ENCODE data around the gene VSTM2A. TPM values are rescaled to one million over a fixed set of nuclear protein-coding genes. Genes with fewer than 3 reads are reported as not detected.

Gene VSTM2A
- total RNA-seq, 4 donors from 2014 or later = 0.84 TPM; not detected in 3

- no peak for DNase-seq (ENCODE audit: low spot score in 2 of 2)
- WGBS, 2 donors = 74 to 82% methylated on average over 7 of the region's 7 CpGs
- Histone ChIP-seq H3K9me3 (peaks cover 0 to 2% (median 0%) of the 10 kb centered on the region in 4 donors), H3K27me3 (no peaks in the 10 kb centered on the region), H3K4me1 (no peaks in the 10 kb centered on the region), H3K4me3 (no peak overlapping the region), H3K36me3 (no peaks in the 10 kb centered on the region), H3K27ac (no peak overlapping the region)
- TF ChIP-seq CTCF (IDR thresholded peaks at IDR 0.05) = no peak
These were observed 23.3 kb downstream of the VSTM2A start for GRCh38 chr7:54565432-54565831.

- 71 to 78% methylated on average over 2 of the region's 2 CpGs for WGBS, 2 donors
- Histone ChIP-seq H3K4me1 (no peaks in the 10 kb centered on the region), H3K36me3 (no peaks in the 10 kb centered on the region), H3K4me3 (no peak overlapping the region), H3K27ac (no peak overlapping the region), H3K27me3 (no peaks in the 10 kb centered on the region), H3K9me3 (no peaks in the 10 kb centered on the region)
- DNase-seq (ENCODE audit: low spot score in 2 of 2) = no peak
- TF ChIP-seq EP300 (IDR thresholded peaks at IDR 0.05) = no peak
These were observed 39.3 kb downstream of the VSTM2A start for GRCh38 chr7:54581511-54581910.

- TF ChIP-seq CTCF (IDR thresholded peaks at IDR 0.05) (no peak), EP300 (IDR thresholded peaks at IDR 0.05) (no peak), POLR2A (IDR thresholded peaks at IDR 0.05) (no peak)
- WGBS, 2 donors = 82 to 83% methylated on average over 15 of the region's 15 CpGs
- Histone ChIP-seq H3K36me3 (no peaks in the 10 kb centered on the region), H3K4me3 (no peak overlapping the region), H3K27ac (no peak overlapping the region), H3K4me1 (no peaks in the 10 kb centered on the region), H3K27me3 (no peaks in the 10 kb centered on the region), H3K9me3 (no peaks in the 10 kb centered on the region)
- DNase-seq (ENCODE audit: low spot score in 2 of 2) = no peak
These were observed 49.5 kb downstream of the VSTM2A start for GRCh38 chr7:54591404-54592386.

- no peaks in the 10 kb centered on the region for H3K27me3 ChIP-seq
- TF ChIP-seq EP300 (IDR thresholded peaks at IDR 0.05) = no peak
- TF ChIP-seq CTCF (IDR thresholded peaks at IDR 0.05) = no peak
- no peak for TF ChIP-seq POLR2A (IDR thresholded peaks at IDR 0.05)
- no peaks in the 10 kb centered on the region for H3K9me3 ChIP-seq
- H3K4me1 ChIP-seq = no peaks in the 10 kb centered on the region
- H3K4me3 ChIP-seq = no peak overlapping the region
- WGBS, 2 donors = 86% methylated on average over 2 of the region's 2 CpGs
- H3K36me3 ChIP-seq = no peaks in the 10 kb centered on the region
- no peak overlapping the region for H3K27ac ChIP-seq
- no peak for DNase-seq (ENCODE audit: low spot score in 2 of 2)
These were observed 54.6 kb downstream of the VSTM2A start for GRCh38 chr7:54596747-54597146.

DNA sequence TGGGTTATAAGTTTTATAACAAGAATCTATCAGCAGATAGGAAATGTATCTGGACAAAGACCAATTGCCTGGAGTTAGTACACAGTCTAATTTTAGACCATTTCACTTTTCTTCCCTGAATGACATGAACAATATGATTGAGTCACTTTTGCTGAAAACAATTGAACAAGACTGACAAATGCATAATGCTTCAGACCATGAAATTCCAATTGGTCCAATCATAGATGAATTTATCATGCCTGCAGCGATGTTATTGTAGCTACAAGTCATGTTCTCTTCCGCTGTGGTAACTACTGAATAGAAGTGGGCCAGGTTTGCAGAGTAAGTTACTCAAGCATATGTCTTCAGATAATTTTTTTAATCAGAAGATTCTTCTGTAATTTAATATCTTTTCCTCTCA, 73.4 kb downstream of the VSTM2A start:
- no peak for DNase-seq (ENCODE audit: low spot score in 2 of 2)
- TF ChIP-seq POLR2A (IDR thresholded peaks at IDR 0.05) (no peak), CTCF (IDR thresholded peaks at IDR 0.05) (no peak)
- Histone ChIP-seq H3K36me3 (no peaks in the 10 kb centered on the region), H3K4me3 (no peak overlapping the region), H3K9me3 (no peaks in the 10 kb centered on the region), H3K27ac (no peak overlapping the region), H3K4me1 (no peaks in the 10 kb centered on the region), H3K27me3 (no peaks in the 10 kb centered on the region)
- WGBS, 2 donors = 83 to 89% methylated on average over 2 of the region's 2 CpGs

Small RNAs within 50 kb of the gene (small RNA-seq; reads per million reads assigned to genes)
- not detected for gene RNU6-1125P

Other genes starting within 250 kb of the VSTM2A start
- 100 to 1,000 TPM in 3 of 4 donors, 10 to 100 TPM in 1; 61.4 to 181 (median 137) TPM for gene SEC61G, start 216.8 kb downstream of the VSTM2A start, total RNA-seq

Data from tibial nerve (tissue), 4 donors.